HG03095 (cell line): ENCODE measurements around the gene AMN1.
"Not testable (repeated sequence)": the region's sequence is repeated elsewhere in the genome, so short reads cannot be mapped to it uniquely, and the experiment has no call there.

Source experiments
- ATAC-seq: cut with Tn5 transposase; IDR thresholded peaks from one replicate; pipeline ENCODE4 v1.9.1; 2021; ENCODE audit warnings: moderate library complexity; ENCODE audit not compliant: unreplicated experiment

AMN1 gene

GRCh38 chr12:31728917-31729640 is at the start of gene AMN1:
Gene AMN1, minus strand, starts transcription at chr12:31729021. Its CDS starts 13 bp downstream, at chr12:31729008.
- peak; percentile 95 for ATAC-seq

DNA sequence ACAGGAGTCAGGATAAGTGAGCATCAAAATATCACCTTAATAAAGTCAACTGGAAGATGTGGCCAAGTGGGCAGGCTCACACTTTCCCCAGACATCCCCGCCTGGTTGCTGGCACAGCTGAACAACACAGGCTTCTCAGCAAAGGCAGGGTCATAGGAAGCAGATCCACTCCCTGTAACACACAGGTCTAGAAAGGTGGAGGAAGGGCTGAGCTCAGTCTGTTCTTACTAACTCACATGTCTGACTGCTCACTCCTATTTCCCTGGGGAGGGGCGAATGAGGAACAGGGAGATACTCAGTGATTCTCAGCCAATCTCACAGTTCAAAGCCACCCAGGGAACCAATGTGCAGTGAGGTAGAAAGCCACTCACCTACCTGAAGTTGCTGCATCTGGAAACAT is 45.0 kb upstream of the AMN1 start:
- ATAC-seq = peak; percentile 70

- peak; percentile 53 for ATAC-seq
Observed at GRCh38 chr12:31773223-31773750, 44.5 kb upstream of the AMN1 start.

GRCh38 chr12:31772685-31773222 is 43.9 kb upstream of the AMN1 start:
- no peak for ATAC-seq

DNA sequence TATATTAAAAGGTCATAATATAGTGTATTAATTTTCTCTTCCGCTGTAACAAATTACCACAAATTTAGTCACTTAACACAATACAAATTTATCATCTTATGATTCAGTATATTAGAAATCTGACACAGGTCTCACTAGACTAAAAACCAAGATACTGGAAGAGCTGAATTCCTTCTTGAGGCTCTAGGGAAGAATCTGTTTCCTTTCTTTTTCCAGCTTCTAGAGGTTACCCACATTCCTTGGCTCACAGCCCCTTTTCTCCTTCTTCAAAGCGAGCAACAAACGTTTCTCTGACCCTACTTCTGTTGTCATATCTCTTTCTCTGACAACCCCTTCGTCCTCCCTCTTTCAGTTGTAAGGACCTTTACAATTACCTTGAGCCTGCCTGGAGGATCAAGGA is 43.4 kb upstream of the AMN1 start:
- no peak for ATAC-seq

GRCh38 chr12:31768046-31768445 is 39.2 kb upstream of the AMN1 start:
- no peak for ATAC-seq

- ATAC-seq = no peak
Observed at GRCh38 chr12:31765931-31766330, 37.1 kb upstream of the AMN1 start.

DNA sequence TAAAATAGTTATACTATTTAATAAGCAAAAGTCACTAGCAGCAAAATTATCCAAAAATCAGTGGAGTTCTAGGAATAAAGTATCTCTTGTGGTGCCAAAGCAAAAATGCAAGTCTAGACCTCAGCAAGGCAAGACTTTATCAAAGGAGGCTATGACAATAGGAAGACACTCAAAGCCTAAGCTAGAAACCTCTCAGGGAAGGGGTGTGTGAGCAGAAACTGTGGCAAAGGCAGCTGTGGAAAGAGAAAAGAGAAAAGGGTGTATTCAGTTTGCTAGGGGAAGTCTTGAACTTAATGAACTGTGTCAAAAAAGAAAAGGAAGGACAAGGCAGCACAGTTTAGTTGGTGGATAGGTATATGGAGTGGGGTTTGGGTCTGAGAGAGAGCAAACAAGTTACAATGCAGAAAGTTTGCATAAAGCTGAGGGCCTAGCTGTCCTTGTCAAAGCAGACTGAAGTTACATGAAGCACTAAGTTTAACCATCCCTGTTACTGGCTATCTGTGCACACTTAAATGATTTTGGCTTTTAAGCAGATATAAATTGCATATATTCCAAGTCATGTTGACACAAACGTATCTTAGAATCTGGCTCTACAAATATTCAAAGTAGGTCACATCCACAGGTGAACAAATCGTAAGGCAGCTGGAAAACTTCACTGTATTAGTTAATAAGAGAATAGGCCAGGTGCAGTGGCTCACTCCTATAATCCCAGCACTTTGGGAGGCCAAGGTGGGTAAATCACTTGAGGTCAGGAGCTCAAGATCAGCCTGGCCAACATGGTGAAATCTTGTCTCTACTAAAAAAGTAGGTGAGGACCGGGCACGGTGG is 31.0 kb upstream of the AMN1 start:
- no peak for ATAC-seq

- ATAC-seq = not testable (repeated sequence)
Observed at GRCh38 chr12:31758297-31758696, 29.5 kb upstream of the AMN1 start.

DNA sequence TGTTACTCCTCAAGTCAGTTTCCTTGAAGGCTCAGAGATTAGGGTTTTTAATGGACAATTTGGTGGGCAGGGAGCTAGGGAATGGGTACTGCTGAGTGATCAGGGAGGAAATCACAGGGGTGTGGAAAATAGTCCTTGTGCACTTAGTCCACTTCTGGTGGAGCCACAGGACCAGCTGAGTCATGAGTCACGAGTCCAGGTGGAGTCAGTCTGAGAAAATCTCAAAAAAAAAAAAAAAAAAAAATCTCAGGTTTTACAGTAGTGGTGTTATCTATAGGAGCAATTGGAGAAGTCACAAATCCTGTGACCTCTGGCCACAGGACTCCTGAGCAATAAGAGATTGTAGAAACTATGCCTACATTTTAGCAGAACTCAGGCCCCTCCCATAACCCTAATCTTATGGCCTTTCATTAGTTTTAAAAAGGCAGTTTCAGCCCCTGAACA is 28.2 kb upstream of the AMN1 start:
- no peak for ATAC-seq

DNA sequence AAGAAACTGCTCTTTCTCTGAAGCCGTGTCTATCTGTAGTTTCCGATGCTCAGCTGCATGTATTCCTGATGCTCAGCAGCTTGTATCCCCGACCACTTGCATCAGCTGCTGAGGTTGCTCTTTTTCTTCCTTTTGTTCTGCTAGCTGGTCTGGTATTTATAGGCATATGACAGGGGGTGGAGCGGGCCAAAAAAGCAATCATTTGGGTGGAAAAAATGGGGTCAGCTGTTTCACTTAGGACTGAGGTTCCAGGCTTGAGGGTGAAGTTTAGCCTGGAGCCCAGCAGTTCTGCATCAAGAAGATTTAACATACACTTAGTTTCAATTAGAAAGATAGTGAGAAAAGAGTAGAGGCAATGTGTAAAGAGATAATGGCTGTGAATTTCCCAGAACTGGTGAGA is 23.6 kb upstream of the AMN1 start:
- no peak for ATAC-seq

GRCh38 chr12:31751085-31751484 is 22.3 kb upstream of the AMN1 start:
- ATAC-seq = no peak

DNA sequence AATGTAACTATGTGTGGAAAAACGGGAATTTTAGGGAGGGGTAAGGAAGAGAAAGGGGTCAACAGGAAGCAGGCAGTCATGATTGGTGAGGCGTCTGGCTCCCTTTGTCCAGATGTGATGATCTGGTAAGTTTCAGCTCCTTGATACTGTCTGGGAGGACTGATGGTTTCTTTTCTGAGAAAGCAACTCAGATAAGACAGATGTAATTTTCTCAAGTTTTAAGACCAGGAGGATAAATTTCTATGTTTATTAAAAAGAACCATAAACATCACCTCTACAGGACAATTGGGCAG is 21.9 kb upstream of the AMN1 start:
- ATAC-seq = no peak

DNA sequence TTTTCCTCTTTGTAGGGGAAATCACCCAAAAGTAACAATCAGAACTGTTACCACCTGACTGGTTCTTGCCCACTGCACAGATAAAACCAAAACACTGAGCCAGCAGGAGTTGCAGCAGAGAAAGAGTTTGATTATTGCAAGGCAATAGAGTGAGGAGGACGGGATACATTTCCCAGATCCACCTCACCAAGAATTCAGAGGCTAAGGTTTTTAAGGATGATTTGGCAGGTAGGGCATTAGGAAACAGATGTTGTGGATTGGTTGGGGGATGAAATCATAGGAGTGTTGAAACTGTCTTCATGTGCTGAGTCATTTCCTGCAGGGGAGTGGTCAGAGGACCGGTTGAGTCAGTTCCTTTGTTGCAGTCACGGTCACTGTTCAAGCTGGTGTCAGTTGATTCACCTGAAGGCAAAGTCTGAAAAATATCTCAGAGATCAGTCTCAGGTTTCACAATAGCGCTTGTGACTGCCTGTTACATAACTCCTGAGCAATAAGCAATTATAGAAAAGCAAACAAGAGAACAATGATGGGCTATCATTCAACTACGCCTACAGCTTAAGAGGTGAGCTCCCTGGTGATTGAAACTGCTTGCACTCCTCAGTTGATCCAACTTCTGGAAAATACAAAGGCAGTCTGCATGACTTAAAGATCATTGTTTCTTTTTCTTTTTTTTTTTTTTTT is 20.3 kb upstream of the AMN1 start:
- peak; percentile 82 for ATAC-seq

DNA sequence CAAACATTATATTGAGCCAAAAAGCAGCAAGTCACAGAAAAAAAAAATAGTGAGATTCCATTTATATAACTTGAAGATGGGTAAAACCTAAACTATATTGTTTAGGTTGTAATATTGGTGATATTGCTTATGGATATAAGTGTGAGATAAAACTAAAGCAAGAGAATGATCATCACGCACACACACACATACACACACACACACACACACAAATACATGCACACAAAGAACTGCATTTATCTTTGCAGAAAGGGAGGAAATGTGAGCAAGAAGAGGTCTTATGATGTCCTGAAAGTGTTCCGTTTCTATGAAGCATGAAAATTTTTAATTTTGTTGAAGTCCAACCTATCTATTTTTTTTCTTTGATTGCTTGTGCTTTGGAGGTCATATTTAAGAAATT is 16.4 kb upstream of the AMN1 start:
- ATAC-seq = no peak

- not testable (repeated sequence) for ATAC-seq
Observed at GRCh38 chr12:31744363-31744762, 15.5 kb upstream of the AMN1 start.

DNA sequence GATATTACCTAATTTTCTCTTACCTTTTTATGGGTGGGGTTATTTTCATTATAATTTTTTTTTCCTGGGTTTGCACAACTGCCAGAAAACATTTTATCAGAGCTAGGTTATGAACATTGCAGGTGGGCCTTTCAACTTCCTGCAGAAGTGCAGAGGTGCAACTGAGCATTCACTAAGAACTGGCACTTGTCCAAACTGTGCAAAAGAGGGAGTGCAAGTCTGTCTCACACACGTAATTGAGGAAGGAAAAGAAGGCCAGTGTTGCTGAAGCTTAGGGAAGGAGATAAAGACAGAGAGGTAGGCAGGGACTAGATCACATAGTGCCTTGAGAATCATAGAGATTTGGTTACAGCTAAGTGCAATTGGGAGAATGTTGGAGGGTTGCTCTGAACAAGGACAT is 14.1 kb upstream of the AMN1 start:
- no peak for ATAC-seq

GRCh38 chr12:31740628-31741027 is 11.8 kb upstream of the AMN1 start:
- ATAC-seq = no peak

GRCh38 chr12:31737763-31738162 is 8.9 kb upstream of the AMN1 start:
- no peak for ATAC-seq

DNA sequence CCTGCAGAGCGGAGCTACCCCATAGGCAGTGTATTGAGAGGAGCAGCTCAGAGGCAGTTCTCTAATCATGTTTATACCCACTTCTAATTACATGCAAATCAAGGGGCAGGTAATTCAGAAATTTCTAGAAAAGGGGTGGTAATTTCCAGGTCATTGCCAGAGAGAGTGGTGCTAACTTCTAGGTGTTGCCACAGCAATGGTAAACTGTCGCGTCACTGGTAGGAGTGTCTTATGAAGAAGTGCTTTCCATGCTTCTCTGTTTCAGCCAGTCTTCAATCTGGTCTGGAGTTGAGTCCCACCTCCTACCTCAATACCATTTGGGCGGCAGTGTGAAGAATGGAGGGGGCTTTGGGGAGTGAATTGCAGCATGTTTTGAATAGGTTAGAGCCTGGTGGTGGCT is 8.5 kb upstream of the AMN1 start:
- ATAC-seq = no peak

GRCh38 chr12:31736472-31736871 is 7.7 kb upstream of the AMN1 start:
- ATAC-seq = no peak
